NT2/D1 (cell line): ENCODE data around the gene ERCC3.
A peak's percentile ranks its signal among the peaks of the same experiment; 100 is the strongest.

Experiments
- DNase-seq: peaks from one replicate; pipeline ENCODE4 v3.0.0-alpha.2; 2011; ENCODE audit warnings: low read depth, low spot score
- H3K27me3 ChIP-seq: 2 replicates; pipeline ENCODE4 v1.6.0; 2011; ENCODE audit warnings: mild to moderate bottlenecking; ENCODE audit not compliant: insufficient read length, insufficient read depth
- H3K36me3 ChIP-seq: 2 replicates; pipeline ENCODE4 v1.6.1; 2011; ENCODE audit warnings: mild to moderate bottlenecking, low read length, mixed read lengths; ENCODE audit not compliant: insufficient read depth, insufficient read length
- H3K4me1 ChIP-seq: 2 replicates; pipeline ENCODE4 v1.5.1; 2011; ENCODE audit not compliant: insufficient read depth, insufficient read length
- H3K4me3 ChIP-seq: 2 replicates; pipeline ENCODE4 v1.5.1; 2011; ENCODE audit warnings: low read depth; ENCODE audit not compliant: insufficient read length
- H3K9ac ChIP-seq: 2 replicates; pipeline ENCODE4 v1.6.0; 2011; ENCODE audit warnings: low read depth; ENCODE audit not compliant: insufficient read length
- H3K9me3 ChIP-seq: 2 replicates; pipeline ENCODE4 v1.5.1; 2011; ENCODE audit warnings: mild to moderate bottlenecking, low read length; ENCODE audit not compliant: insufficient read depth
- SUZ12 ChIP-seq: IDR thresholded peaks from 2 replicates; pipeline ENCODE4 v1.6.1; 2011; ENCODE audit not compliant: insufficient read length, insufficient read depth; ENCODE audit errors: extremely low read depth
- YY1 ChIP-seq: IDR thresholded peaks from 2 replicates; pipeline ENCODE4 v1.6.1; 2011; ENCODE audit not compliant: insufficient read length, insufficient read depth
- ZNF274 ChIP-seq: IDR thresholded peaks from 2 replicates; pipeline ENCODE4 v1.6.1; 2011; ENCODE audit warnings: mild to moderate bottlenecking, low read depth, low read length

ERCC3 gene

DNA sequence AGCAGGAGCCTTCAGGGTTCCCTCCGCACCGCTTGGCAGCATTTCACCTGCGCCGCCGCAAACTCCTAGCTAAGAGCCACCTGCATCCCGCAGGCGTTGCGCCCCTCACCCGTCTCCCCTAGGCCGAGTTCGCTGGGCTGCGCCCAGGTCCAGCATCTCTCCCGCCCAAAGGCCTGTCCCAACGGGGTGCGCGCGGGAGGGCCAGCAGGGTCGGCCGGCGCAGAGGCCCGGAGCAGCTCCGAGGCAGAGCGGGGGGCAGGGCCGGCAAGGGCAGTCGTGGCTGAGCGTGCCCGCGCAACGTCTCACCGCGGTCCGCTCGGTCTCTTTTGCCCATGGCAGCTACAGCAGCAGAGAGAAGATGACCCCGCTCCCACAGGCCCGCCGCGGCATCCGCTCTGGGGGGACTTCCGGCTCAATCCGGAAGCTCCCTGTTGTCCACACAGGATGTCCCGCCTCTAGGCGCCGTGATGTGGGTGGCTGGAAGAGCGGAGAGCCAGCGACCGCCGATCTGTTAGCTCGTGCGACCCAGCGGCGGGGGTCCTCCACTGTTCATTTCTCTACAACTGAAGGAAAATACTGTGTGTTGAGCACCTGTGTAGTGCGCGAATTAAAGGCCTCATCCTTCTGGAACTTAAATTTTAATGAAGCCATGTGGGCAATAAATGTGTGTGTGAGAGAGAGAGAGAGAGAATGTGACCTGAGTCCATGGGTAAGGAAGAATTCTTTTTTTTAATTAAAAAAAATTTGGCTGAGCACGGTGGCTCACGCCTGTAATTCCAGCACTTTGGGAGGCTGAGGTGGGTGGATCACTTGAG is at the start of gene ERCC3:
ERCC3 (minus strand) TSS at position 397 of the 815 bp plus-strand sequence; CDS start at position 334, 63 bp downstream.
- Histone ChIP-seq H3K27me3 (no peaks in the 10 kb centered on the region), H3K9me3 (no peaks in the 10 kb centered on the region), H3K36me3 (peaks cover 45% of the 10 kb centered on the region), H3K4me3 (peak within 1 kb of the TSS; percentile 96), H3K4me1 (no peaks in the 10 kb centered on the region), H3K9ac (peak within 1 kb of the TSS; percentile 97)
- TF ChIP-seq SUZ12 = no peak
- TF ChIP-seq ZNF274 = no peak
- DNase-seq = peak; percentile 83

GRCh38 chr2:127343277-127343676 is 49.3 kb upstream of the ERCC3 start:
- Histone ChIP-seq H3K36me3 (peaks cover 11% of the 10 kb centered on the region), H3K9me3 (no peaks in the 10 kb centered on the region), H3K4me3 (no peak overlapping the region), H3K4me1 (no peaks in the 10 kb centered on the region), H3K9ac (no peak overlapping the region), H3K27me3 (no peaks in the 10 kb centered on the region)
- TF ChIP-seq ZNF274 (no peak), SUZ12 (no peak), YY1 (no peak)
- no peak for DNase-seq

DNA sequence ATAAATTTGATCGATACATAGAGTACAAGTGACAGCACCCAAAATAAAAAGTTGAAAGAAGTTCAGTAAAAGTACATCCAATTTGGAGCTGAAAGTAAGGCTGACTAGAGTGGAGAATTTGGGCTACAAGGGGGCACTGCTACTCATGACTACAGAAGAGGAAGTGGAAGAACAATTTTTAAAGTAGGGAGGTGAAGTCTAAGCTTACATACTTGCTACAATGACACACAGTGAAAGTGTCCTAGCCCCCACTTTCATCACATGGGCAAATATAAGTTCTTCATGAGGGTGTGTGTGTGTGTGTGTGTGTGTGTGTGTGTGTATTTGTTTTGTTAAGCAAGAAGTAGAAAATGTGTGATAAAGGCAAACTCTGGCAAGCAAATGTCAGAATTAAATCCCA is 48.2 kb upstream of the ERCC3 start:
- no peak for TF ChIP-seq YY1
- no peak for TF ChIP-seq ZNF274
- no peak for TF ChIP-seq SUZ12
- no peak for DNase-seq
- Histone ChIP-seq H3K36me3 (peaks cover 21% of the 10 kb centered on the region), H3K4me1 (no peaks in the 10 kb centered on the region), H3K4me3 (no peak overlapping the region), H3K27me3 (no peaks in the 10 kb centered on the region), H3K9me3 (no peaks in the 10 kb centered on the region), H3K9ac (no peak overlapping the region)

DNA sequence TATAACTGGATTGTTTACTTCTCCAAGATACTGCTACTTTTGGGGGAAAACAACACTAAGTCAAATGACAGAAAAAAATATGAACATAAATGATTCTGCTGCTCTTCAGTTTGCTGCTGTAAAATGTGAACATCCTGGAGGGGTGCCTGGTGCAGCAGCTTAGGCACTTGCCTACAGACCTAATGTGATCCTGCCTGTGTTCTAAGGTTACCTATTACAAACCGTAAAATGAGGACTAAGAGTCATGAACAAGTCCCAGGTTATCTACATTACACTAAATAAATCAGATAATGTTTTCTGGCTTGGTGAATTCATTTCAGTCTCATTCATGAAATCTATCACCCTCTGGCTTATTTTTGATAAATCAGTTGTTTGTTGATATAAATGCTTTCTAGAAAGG is 38.4 kb upstream of the ERCC3 start:
- Histone ChIP-seq H3K9ac (no peak overlapping the region), H3K4me1 (no peaks in the 10 kb centered on the region), H3K9me3 (no peaks in the 10 kb centered on the region), H3K4me3 (no peak overlapping the region), H3K27me3 (no peaks in the 10 kb centered on the region), H3K36me3 (peaks cover 39% of the 10 kb centered on the region)
- no peak for DNase-seq
- no peak for TF ChIP-seq ZNF274
- TF ChIP-seq SUZ12 = no peak
- TF ChIP-seq YY1 = no peak

GRCh38 chr2:127330753-127331152 is 36.8 kb upstream of the ERCC3 start:
- Histone ChIP-seq H3K4me1 (no peaks in the 10 kb centered on the region), H3K9ac (no peak overlapping the region), H3K4me3 (no peak overlapping the region), H3K27me3 (no peaks in the 10 kb centered on the region), H3K36me3 (peaks cover 38% of the 10 kb centered on the region), H3K9me3 (no peaks in the 10 kb centered on the region)
- TF ChIP-seq SUZ12 (no peak), YY1 (no peak)
- DNase-seq = no peak

DNA sequence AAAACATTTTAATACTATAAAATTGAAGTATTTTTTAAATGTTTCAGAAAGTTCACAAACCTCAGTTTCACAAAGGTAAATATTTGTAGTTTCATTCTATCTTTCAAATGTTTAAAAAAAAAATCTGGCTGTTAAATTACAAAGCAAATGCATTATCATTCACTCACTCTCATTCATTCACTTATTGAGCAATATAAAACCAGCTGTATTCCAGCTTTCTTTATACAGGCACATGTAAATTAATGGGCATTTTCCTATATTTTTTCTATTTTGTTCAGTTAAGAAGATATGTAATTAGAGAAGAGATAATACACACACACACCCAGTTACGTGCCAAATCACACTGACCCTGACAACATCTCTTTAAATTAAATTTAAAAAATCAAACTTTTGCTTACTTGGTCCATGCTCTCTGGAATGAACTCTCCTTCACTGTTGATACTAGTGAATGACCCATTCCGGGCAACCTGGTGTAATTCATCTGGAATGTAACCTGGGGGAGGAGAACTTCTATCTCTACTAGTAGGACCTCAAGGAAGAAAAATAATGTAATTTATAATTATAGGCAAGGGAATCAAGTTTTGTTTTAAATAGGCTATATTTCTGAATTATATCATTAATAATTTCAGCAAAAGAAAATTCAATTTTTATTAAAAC is 32.5 kb upstream of the ERCC3 start:
- Histone ChIP-seq H3K9ac (no peak overlapping the region), H3K36me3 (peaks cover 48% of the 10 kb centered on the region), H3K27me3 (no peaks in the 10 kb centered on the region), H3K9me3 (no peaks in the 10 kb centered on the region), H3K4me3 (no peak overlapping the region), H3K4me1 (no peaks in the 10 kb centered on the region)
- no peak for DNase-seq
- TF ChIP-seq SUZ12 (no peak), ZNF274 (no peak), YY1 (no peak)

DNA sequence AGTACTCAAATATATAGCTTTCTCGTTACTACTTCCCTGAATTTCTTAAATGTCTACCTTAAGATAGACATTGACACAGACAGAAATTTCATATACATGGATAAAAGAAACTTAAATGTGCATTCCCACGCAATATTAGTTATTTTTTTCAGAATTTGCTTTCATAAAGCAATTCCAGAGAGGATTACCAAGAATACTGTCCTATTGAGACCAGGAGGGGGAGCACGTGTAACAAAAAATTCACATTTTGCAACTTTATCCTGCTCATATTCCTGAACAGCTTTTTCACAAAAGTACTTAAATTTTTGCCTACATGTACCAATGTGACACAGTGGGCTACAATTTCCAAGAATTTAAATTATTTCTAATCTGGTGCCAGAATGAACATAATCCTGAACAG is 30.7 kb upstream of the ERCC3 start:
- DNase-seq = peak; percentile 13
- Histone ChIP-seq H3K4me1 (no peaks in the 10 kb centered on the region), H3K9me3 (no peaks in the 10 kb centered on the region), H3K27me3 (no peaks in the 10 kb centered on the region), H3K9ac (no peak overlapping the region), H3K36me3 (peaks cover 47% of the 10 kb centered on the region), H3K4me3 (no peak overlapping the region)
- TF ChIP-seq YY1 = no peak
- TF ChIP-seq ZNF274 = no peak
- TF ChIP-seq SUZ12 = no peak
